PC-9 (cell line): Measurements from ENCODE around the gene MTMR10. TPM values are rescaled to one million over a fixed set of nuclear protein-coding genes. Genes with fewer than 3 reads are reported as not detected.

Experiments
- BruUV-seq: library from RNA; stranded (reverse); fragments of 400-500 nt; replicated peaks from 2 replicates; lab custom pipeline; 2021; lab: Mats Ljungman, UMichigan
- CTCF ChIA-PET: fragments of 300-600 bp; sonication (Branson Sonifier 250); formaldehyde crosslinking; loops from one replicate; lab custom pipeline; 2022; ENCODE audit warnings: antibody characterized with exemption; lab: Charles Lee
- POLR2A ChIA-PET: fragments of 300-600 bp; sonication (Branson Sonifier 250); formaldehyde crosslinking; loops from one replicate; lab custom pipeline; 2022; ENCODE audit warnings: antibody characterized with exemption; ENCODE audit not compliant: unreplicated experiment; lab: Charles Lee
- DNase-seq, 2 experiments: peaks; one replicate each; pipeline versions ENCODE4 v3.0.0 to v3.0.0-alpha.2; 2015 to 2022; ENCODE audit warnings: mixed read lengths in 1 of 2
- H2AFZ ChIP-seq: fragments of 200-600 bp; sonication (generic); 2 replicates; pipeline ENCODE4 v1.8.1; 2017; ENCODE audit warnings: antibody characterized with exemption
- H3F3A ChIP-seq: fragments of 200-600 bp; sonication (generic); 2 replicates; pipeline ENCODE4 v1.8.1; 2017; ENCODE audit warnings: antibody characterized with exemption, mild to moderate bottlenecking, low read depth; ENCODE audit not compliant: insufficient read depth
- H3K27ac ChIP-seq: fragments of 200-600 bp; sonication (generic); 2 replicates; pipeline ENCODE4 v1.6.1; 2016; ENCODE audit warnings: mixed run types
- H3K27me3 ChIP-seq: fragments of 200-600 bp; sonication (generic); 2 replicates; pipeline ENCODE4 v1.6.1; 2016; ENCODE audit warnings: low read depth, mixed run types; ENCODE audit not compliant: insufficient read depth
- H3K36me3 ChIP-seq: fragments of 200-600 bp; sonication (generic); 2 replicates; pipeline ENCODE4 v1.6.1; 2016; ENCODE audit warnings: low read depth, mixed run types
- H3K4me1 ChIP-seq: fragments of 200-600 bp; sonication (generic); replicated peaks from 2 replicates; pipeline ENCODE4 v1.6.1; 2016; ENCODE audit warnings: mixed run types; ENCODE audit not compliant: insufficient read depth
- H3K4me2 ChIP-seq: fragments of 200-600 bp; sonication (generic); 2 replicates; pipeline ENCODE4 v1.6.1; 2017; ENCODE audit warnings: mixed run types
- H3K4me3 ChIP-seq: fragments of 200-600 bp; sonication (generic); 2 replicates; pipeline ENCODE4 v1.6.1; 2016; ENCODE audit warnings: mixed run types
- H3K79me2 ChIP-seq: fragments of 200-600 bp; sonication (generic); 2 replicates; pipeline ENCODE4 v1.6.1; 2017; ENCODE audit warnings: low read depth, mixed run types
- H3K9me2 ChIP-seq: fragments of 200-600 bp; sonication (generic); 2 replicates; pipeline ENCODE4 v1.8.1; 2017; ENCODE audit warnings: mild to moderate bottlenecking; ENCODE audit not compliant: insufficient read depth
- H3K9me3 ChIP-seq: fragments of 200-600 bp; sonication (generic); 2 replicates; pipeline ENCODE4 v1.8.1; 2016; ENCODE audit warnings: low read depth; ENCODE audit not compliant: insufficient read depth
- H4K20me1 ChIP-seq: fragments of 200-600 bp; sonication (generic); 2 replicates; pipeline ENCODE4 v1.8.1; 2017; ENCODE audit not compliant: insufficient read depth
- CTCF ChIP-seq: fragments of 200-600 bp; sonication (generic); conservative IDR thresholded peaks from 2 replicates; pipeline ENCODE4 v1.6.1; 2017; ENCODE audit warnings: mixed run types, antibody characterized with exemption, mild to moderate bottlenecking, moderate library complexity
- EZH2 ChIP-seq: fragments of 200-600 bp; sonication (generic); IDR thresholded peaks from 2 replicates; pipeline ENCODE4 v1.8.0; 2017; ENCODE audit warnings: antibody characterized with exemption, low read depth
- intact Hi-C: fragments of 100-400 bp; cut with micrococcal nuclease; formaldehyde crosslinking; loops from one replicate; pipeline ENCODE4 v1.10.0; 2022; ENCODE audit not compliant: unreplicated experiment
- total RNA-seq: library from RNA; stranded (reverse); gene quantifications from 2 replicates; pipeline ENCODE4 v1.2.3, GENCODE V29; 2021

The MTMR10 gene
- total RNA-seq, 1 experiment from 2014 or later, result 6.2 TPM

GRCh38 chr15:30990446-30991254, 778 bp downstream of the MTMR10 start:
- ChIA-PET CTCF (no interaction called here), POLR2A (interaction anchor here (0.7 kb wide), 2 partner anchors 53 to 208 kb away, joined by 3 to 11 read pairs; no protein-coding TSS in a partner anchor)
- 0 out of 2 replicates have a peak, but pooled peaks cover 6% of the 10 kb centered on the region for H3F3A ChIP-seq
- H3K27me3 ChIP-seq, result no peaks in the 10 kb centered on the region
- H3K4me1 ChIP-seq, result peaks cover 5% of the 10 kb centered on the region; the same call in 1 of the 2 replicates
- peak overlapping the region; percentile 91 for H3K4me2 ChIP-seq
- H2AFZ ChIP-seq, result peak overlapping the region; percentile 97
- H3K27ac ChIP-seq, result no peak overlapping the region
- intact Hi-C loops, result loop anchor here (2.0 to 5.0 kb wide), 2 partner anchors 88 to 337 kb away; partner anchors contain the start of genes FAN1 and KLF13
- TSS peak; percentile 37 for BruUV-seq
- no peaks in the 10 kb centered on the region for H3K79me2 ChIP-seq
- TF ChIP-seq EZH2, result no peak
- no peak for TF ChIP-seq CTCF
- H3K9me3 ChIP-seq, result no peaks in the 10 kb centered on the region
- no peaks in the 10 kb centered on the region for H3K36me3 ChIP-seq
- H3K9me2 ChIP-seq, result no peaks in the 10 kb centered on the region
- no peak for DNase-seq
- no peaks in the 10 kb centered on the region for H4K20me1 ChIP-seq
- peak overlapping the region; percentile 80 for H3K4me3 ChIP-seq

- H3K4me2 ChIP-seq, result peak overlapping the region; percentile 91
- no peaks in the 10 kb centered on the region for H3K27me3 ChIP-seq
- intact Hi-C loops, result loop anchor here (2.0 to 5.0 kb wide), 2 partner anchors 87 to 337 kb away; partner anchors contain the start of genes FAN1 and KLF13
- peaks cover 5% of the 10 kb centered on the region; the same call in 1 of the 2 replicates for H3K4me1 ChIP-seq
- H3K9me3 ChIP-seq, result no peaks in the 10 kb centered on the region
- no peaks in the 10 kb centered on the region for H4K20me1 ChIP-seq
- H3K79me2 ChIP-seq, result no peaks in the 10 kb centered on the region
- H3K4me3 ChIP-seq, result peak overlapping the region; percentile 80; the same call in 1 of the 2 replicates
- no TSS peak for BruUV-seq
- ChIA-PET CTCF (no interaction called here), POLR2A (no interaction called here)
- 0 out of 2 replicates have a peak, but pooled peaks cover 6% of the 10 kb centered on the region for H3F3A ChIP-seq
- H2AFZ ChIP-seq, result no peak overlapping the region; the same call in 1 of the 2 replicates
- TF ChIP-seq CTCF (no peak), EZH2 (no peak)
- no peak overlapping the region for H3K27ac ChIP-seq
- H3K36me3 ChIP-seq, result no peaks in the 10 kb centered on the region
- H3K9me2 ChIP-seq, result no peaks in the 10 kb centered on the region
- no peak for DNase-seq
These were observed 1.4 kb downstream of the MTMR10 start for GRCh38 chr15:30990036-30990435.

- ChIA-PET CTCF (no interaction called here), POLR2A (no interaction called here)
- Histone ChIP-seq H3K4me3 (no peak overlapping the region), H3K36me3 (no peaks in the 10 kb centered on the region), H3K4me1 (peaks cover 3% of the 10 kb centered on the region; the same call in 1 of the 2 replicates), H3K4me2 (no peak overlapping the region), H3K79me2 (no peaks in the 10 kb centered on the region), H3K9me2 (no peaks in the 10 kb centered on the region), H4K20me1 (no peaks in the 10 kb centered on the region), H3K27me3 (no peaks in the 10 kb centered on the region), H3K9me3 (no peaks in the 10 kb centered on the region), H3F3A (no peaks in the 10 kb centered on the region), H3K27ac (no peak overlapping the region), H2AFZ (no peak overlapping the region)
- intact Hi-C loops, result no loop called here
- no TSS peak for BruUV-seq
- DNase-seq, result no peak
- no peak for TF ChIP-seq EZH2
- TF ChIP-seq CTCF, result no peak
These were observed 6.3 kb downstream of the MTMR10 start for GRCh38 chr15:30985081-30985531.
